ENCODE results near the gene PEDS1. TPM values are rescaled to one million over a fixed set of nuclear protein-coding genes. Genes with fewer than 3 reads are reported as not detected.
"Not testable (repeated sequence)": the region's sequence is repeated elsewhere in the genome, so short reads cannot be mapped to it uniquely, and the experiment has no call there.

The PEDS1 gene
- polyA plus RNA-seq, 3 donors = 25.5 to 29.8 (median 28.0) TPM

DNA sequence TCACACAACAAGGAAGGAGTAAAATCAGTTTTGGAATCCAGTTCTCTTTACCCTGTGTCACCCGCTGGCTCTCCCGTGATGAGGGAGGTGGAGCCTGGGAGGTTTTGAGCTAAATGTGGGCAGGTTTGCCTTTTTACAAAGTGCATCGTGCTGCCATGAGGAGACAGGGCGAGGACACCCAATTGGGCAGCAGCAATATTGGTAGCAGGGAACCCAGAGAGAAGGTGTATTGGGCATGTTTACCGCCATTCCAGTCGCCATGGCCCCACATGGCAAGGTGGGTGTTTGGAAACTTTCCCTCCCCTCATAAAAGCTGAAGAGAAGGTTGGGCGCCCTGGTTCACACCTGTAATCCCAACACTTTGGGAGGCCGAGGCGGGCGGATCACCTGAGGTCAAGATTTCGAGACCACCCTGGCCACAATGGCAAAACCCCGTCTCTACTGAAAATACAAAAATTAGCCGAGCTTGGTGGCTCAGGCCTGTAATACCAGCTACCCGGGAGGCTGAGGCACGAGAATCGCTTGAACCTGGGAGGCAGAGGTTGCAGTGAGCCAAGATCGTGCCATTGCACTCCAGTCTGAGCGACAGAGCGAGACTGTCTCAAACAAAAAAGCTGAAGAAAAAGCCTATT lies 37.0 kb downstream of the PEDS1 start:
- no peak for DNase-seq

DNA sequence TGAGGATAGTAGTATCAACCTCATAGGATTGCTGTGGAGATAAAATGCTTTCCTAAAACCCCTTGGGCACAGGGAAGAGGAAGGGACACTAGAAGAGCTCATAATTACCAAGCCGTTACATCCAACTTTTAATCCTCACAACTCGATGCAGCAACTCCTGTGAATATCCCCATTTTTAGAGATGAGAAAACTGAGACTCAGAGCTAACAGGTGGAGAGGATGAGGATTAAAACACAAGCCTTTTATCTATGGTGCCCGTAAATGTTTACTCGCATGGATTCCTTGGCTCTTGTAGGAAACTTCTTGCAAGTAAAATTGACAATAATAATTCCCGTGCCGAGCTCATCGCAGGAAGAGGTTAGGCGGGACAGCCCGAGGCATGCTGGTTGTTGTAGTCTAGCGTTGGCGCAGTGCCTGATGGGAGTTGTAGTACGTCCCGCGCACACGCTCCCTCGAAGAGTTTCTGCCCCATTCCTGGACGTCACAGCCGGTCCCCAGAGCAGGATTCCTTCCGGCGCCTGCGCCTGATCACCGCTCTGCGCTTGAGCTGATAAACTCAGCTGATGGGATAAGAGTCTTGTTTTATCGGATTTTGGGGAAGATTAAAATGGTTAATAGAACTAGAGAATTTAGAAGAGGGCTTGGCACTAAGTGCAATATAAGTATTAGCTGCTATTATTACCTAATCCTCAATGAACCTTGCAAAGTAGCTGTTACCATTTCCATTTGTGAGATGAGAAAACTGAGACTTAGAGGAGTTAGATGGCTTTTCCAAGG lies 37.7 kb downstream of the PEDS1 start:
- DNase-seq = peak; percentile 95

GRCh38 chr20:50115041-50115512 lies 38.4 kb downstream of the PEDS1 start:
- no peak for DNase-seq

DNA sequence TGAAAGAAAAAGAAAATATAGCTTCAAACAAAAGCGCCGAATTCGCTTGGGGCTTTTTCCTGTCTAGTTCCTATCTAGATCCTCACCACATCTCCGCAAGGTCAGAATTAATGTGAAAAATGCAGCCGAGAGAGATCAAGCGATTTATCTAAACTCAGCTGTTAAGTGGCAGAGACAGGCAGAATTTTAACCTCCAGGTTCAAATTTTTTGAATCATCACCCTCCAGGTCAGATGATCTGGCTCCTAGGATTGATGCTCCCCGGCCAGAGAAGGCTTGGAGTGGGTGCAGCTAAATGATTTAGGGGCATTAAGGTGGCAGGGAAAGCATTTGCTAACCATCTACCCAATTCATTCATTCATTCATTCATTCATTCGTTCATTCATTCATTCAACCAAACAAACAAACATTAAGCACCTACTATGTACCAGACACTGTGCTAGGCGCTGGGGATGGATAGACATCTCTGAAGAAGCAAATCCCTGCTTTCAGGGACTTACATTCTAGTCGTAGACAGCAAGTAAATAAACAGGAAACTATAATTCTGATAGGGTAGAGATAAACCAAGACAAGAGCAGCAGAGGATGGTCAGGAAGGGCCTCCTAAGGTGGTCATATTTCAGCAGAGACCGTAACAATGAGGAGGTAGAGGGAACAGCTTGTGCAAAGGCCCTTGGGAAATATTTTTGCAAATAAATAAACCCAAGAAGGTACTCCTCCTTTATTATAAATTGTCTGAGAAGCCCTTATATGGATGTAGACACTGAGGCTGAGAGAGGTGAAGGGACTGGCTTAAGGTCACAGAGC lies 39.9 kb downstream of the PEDS1 start:
- no peak for DNase-seq

DNA sequence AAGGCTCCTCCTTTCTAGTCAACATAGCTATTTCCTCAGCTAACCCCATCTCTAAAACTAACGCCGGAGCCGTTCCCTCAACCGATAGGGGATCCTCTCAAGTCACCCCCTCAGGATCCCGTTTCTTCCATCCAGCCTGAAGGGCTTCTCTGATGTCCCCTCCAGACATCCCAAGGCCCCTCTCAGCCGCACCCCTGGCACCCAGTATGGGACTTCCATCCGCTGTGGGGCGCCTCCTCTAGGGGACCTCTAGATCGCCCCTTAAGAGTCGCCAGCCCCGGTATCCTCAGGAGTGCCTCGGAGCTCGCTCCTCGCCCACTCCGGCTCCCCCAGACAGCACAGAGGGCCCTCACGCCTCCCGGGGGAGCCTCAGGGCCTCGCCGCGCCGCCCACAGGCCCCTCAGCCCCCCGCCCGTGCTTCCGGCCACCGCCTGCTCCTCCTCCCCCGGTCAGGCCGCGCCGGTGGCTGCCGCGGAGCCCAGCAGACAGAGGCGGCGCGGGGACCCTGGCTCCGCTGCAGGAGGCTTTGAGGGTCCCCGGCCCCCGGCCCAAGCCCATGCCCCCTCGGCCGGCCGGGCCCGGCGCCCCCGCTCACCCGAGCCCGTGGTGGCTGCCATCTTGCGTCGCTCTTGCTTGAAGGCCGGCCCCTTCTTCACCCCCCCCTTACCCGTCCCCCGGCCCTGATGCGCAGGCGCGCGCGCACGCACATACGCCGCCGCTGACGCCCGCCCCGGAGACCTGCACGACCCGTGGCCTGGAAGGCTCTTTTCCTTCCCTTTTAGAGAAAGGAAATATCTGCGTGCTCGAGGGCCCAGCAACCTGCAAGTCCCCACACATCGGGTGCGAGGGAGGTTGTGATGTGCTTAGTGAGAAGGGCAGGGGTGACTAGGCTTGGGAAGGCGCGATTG lies 40.8 kb downstream of the PEDS1 start, which contains the start of gene UBE2V1:
UBE2V1 (minus strand) TSS at position 639 of the 908 bp plus-strand sequence; CDS start at position 617, 22 bp downstream.
- peak; percentile 90 for DNase-seq

- no peak for DNase-seq
Observed at GRCh38 chr20:50111829-50112495, 41.6 kb downstream of the PEDS1 start.

- DNase-seq = no peak
Observed at GRCh38 chr20:50111120-50111828, 42.2 kb downstream of the PEDS1 start.

DNA sequence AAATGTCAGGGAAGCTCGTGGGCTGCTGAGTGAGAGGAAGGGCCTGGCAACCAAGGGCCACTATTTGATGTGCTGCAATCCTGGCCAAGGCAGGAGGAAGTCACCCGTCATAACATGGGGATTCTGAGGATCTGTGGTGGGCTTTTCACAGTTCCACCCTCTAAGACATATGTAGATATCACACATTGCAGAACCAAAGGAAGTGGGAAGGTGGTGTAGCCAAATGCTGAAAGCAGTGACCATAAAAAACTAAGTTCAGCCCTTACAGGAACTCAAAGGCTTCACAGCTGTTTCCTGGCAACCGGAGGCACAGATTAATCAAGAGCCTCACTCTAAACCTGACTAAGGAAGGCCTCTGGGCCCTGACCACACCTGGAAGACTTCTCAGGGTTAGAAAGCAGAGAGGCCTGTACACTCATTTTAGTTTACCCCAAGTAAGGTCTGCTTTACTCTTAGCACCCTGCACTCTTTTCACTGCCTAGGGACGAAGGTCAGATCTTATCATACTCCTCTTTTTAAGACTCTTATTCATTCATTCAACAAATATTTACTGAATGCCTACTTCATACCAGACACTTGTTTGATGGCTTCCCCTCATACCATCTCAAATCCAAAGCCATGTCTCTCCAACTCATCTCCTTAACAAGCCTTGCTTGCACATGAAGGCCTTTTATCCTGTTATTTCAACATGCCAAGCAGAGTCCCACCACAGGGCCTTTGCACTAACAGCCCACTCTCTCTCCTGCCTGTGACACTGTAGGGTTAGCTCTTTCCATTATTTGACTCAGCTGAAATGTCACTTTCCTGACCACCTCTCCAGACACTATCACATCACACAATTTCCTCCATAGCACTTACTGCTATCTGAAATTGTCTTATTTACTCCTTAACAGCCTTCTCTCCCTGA lies 43.1 kb downstream of the PEDS1 start:
- DNase-seq = no peak

DNA sequence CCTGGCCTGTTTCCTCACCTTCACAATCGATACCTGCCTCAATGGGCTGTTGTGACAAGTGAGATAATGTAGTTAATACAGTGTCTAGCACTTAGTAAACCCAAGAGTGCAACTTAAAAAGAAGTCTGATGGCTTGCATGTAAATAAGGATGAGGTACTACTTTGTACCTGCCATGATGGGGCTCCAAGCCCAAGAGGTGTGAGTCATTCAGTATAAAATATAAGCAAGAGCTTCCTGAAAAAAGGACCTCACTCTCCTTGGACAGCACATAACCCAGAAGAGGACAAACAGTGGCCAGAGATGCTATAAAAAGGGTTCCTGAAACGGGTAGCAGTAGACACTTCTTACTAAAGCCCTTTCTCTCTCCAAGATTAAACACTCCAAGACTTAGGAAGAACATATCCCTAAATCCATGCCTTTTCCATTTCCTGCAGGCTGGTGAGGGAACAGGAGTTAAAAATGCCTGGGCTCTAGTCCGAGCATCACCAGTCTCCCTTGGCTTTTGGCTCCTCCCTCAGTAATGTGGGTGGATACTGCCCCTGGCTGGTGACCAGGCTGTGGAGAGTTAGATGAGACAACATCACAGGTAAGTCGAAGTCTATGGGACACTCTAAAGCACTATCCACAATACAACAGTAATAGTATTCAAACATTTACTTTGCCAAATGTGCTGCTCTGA lies 44.8 kb downstream of the PEDS1 start:
- no peak for DNase-seq

GRCh38 chr20:50107796-50108331 lies 45.7 kb downstream of the PEDS1 start:
- no peak for DNase-seq

DNA sequence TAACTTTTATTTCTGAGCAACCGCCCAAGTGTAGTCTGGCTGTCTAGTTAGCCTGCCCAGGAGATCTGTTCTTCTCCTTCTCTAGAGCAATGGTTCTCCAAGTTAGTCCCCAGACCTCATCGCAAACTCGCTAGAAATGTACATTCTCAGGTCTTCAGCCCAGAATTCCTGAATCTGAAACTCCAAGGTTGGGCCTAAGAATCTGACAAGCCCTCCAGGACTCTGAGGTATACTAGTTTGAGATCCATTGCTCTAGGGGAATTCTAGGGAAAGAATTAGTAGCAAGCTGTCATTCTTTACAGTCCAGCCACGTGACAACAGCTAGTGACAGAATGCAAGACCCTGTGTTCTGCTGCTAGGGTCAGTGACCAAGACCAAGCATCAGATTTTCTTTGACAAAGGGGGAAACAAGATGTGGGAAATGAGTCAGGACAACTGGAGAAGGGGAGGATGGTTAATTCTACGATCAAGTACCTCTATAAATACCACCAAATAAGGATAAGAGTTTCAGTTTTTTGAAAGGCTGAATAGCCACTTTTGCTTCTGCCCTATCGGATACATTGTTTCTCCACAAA lies 46.4 kb downstream of the PEDS1 start:
- DNase-seq = no peak

GRCh38 chr20:50106669-50107068 lies 46.9 kb downstream of the PEDS1 start:
- not testable (repeated sequence) for DNase-seq

Other genes starting within 250 kb of the PEDS1 start
- gene SPATA2, start 238.2 kb downstream of the PEDS1 start, polyA plus RNA-seq (ENCODE audit: insufficient read length in 3 of 3) = 10 to 100 TPM in 2 of 3 donors, 1 to 10 TPM in 1; 9.6 to 10.8 (median 10.7) TPM
- 10 to 100 TPM; 64.7 to 82.7 (median 80.5) TPM for gene RNF114, start 217.3 kb downstream of the PEDS1 start, polyA plus RNA-seq (ENCODE audit: insufficient read length in 3 of 3)
- gene SNAI1, start 170.7 kb downstream of the PEDS1 start, polyA plus RNA-seq (ENCODE audit: insufficient read length in 3 of 3) = 10 to 100 TPM; 12.8 to 16.6 (median 15.3) TPM
- 100 to 1,000 TPM; 145 to 165 (median 150) TPM for gene UBE2V1, start 40.6 kb downstream of the PEDS1 start, polyA plus RNA-seq (ENCODE audit: insufficient read length in 3 of 3)
- 1 to 10 TPM; 4.0 to 5.8 (median 4.9) TPM for gene CEBPB, start 37.1 kb upstream of the PEDS1 start, polyA plus RNA-seq (ENCODE audit: insufficient read length in 3 of 3)